Nephron progenitor cell (in vitro differentiated cells): ENCODE data around the gene DPP10.

ENCODE experiments used
- DNase-seq: peaks from one replicate; pipeline ENCODE4 v3.0.0; 2021
- H3K27ac Mint-ChIP-seq: 2 replicates; pipeline ENCODE4 v1.8.0; 2021; ENCODE audit warnings: mild to moderate bottlenecking, moderate library complexity, mixed read lengths
- H3K27me3 Mint-ChIP-seq: 2 replicates; pipeline ENCODE4 v1.8.0; 2021; ENCODE audit warnings: mild to moderate bottlenecking, low read depth, mixed read lengths; ENCODE audit not compliant: poor library complexity
- H3K36me3 Mint-ChIP-seq: 2 replicates; pipeline ENCODE4 v1.8.0; 2021; ENCODE audit warnings: low read depth, mixed read lengths
- H3K4me1 Mint-ChIP-seq: 2 replicates; pipeline ENCODE4 v1.8.0; 2021; ENCODE audit warnings: mixed read lengths
- H3K4me3 Mint-ChIP-seq: 2 replicates; pipeline ENCODE4 v1.8.0; 2021; ENCODE audit warnings: mild to moderate bottlenecking, moderate library complexity, mixed read lengths
- H3K9me3 Mint-ChIP-seq: 2 replicates; pipeline ENCODE4 v1.8.0; 2021; ENCODE audit warnings: mild to moderate bottlenecking, moderate library complexity, mixed read lengths
- CTCF ChIP-seq: fragments of 200-600 bp; sonication (generic); IDR thresholded peaks from 2 replicates; pipeline ENCODE4 v1.5.0; 2021; ENCODE audit warnings: antibody characterized with exemption

Gene DPP10

GRCh38 chr2:115771516-115771915, 1329.1 kb downstream of the DPP10 start:
- no peaks in the 10 kb centered on the region for H3K4me1 Mint-ChIP-seq
- no peak overlapping the region for H3K27ac Mint-ChIP-seq
- no peaks in the 10 kb centered on the region for H3K36me3 Mint-ChIP-seq
- H3K4me3 Mint-ChIP-seq, result no peak overlapping the region
- no peak for TF ChIP-seq CTCF
- no peak for DNase-seq
- no peaks in the 10 kb centered on the region for H3K27me3 Mint-ChIP-seq
- no peaks in the 10 kb centered on the region for H3K9me3 Mint-ChIP-seq

GRCh38 chr2:115774361-115774760, 1331.9 kb downstream of the DPP10 start:
- no peaks in the 10 kb centered on the region for H3K27me3 Mint-ChIP-seq
- no peaks in the 10 kb centered on the region for H3K4me1 Mint-ChIP-seq
- DNase-seq, result no peak
- no peak for TF ChIP-seq CTCF
- no peak overlapping the region for H3K27ac Mint-ChIP-seq
- no peak overlapping the region for H3K4me3 Mint-ChIP-seq
- H3K36me3 Mint-ChIP-seq, result no peaks in the 10 kb centered on the region
- no peaks in the 10 kb centered on the region for H3K9me3 Mint-ChIP-seq

- no peak for TF ChIP-seq CTCF
- no peaks in the 10 kb centered on the region for H3K4me1 Mint-ChIP-seq
- no peak overlapping the region for H3K4me3 Mint-ChIP-seq
- no peaks in the 10 kb centered on the region for H3K9me3 Mint-ChIP-seq
- no peaks in the 10 kb centered on the region for H3K36me3 Mint-ChIP-seq
- no peak overlapping the region for H3K27ac Mint-ChIP-seq
- no peak for DNase-seq
- no peaks in the 10 kb centered on the region for H3K27me3 Mint-ChIP-seq
These were observed 1336.7 kb downstream of the DPP10 start for GRCh38 chr2:115779085-115779632.

GRCh38 chr2:115782286-115782685, 1339.8 kb downstream of the DPP10 start:
- no peak for TF ChIP-seq CTCF
- Mint-ChIP-seq H3K9me3 (peaks cover 9% of the 10 kb centered on the region), H3K27ac (no peak overlapping the region), H3K27me3 (no peaks in the 10 kb centered on the region), H3K4me3 (no peak overlapping the region), H3K4me1 (no peaks in the 10 kb centered on the region), H3K36me3 (peaks cover 12% of the 10 kb centered on the region)
- DNase-seq, result no peak

- Mint-ChIP-seq H3K27ac (no peak overlapping the region), H3K4me1 (no peaks in the 10 kb centered on the region)
- no peak for TF ChIP-seq CTCF
These were observed 1353.6 kb downstream of the DPP10 start for GRCh38 chr2:115796078-115796477.

GRCh38 chr2:115807276-115807675, 1364.8 kb downstream of the DPP10 start:
- TF ChIP-seq CTCF, result no peak
- Mint-ChIP-seq H3K9me3 (peaks cover 32% of the 10 kb centered on the region), H3K4me1 (no peaks in the 10 kb centered on the region), H3K27ac (no peak overlapping the region), H3K4me3 (no peak overlapping the region), H3K36me3 (peaks cover 11% of the 10 kb centered on the region), H3K27me3 (no peaks in the 10 kb centered on the region)
- no peak for DNase-seq

More at GRCh38 chr2:115796078-115796477, 1353.6 kb downstream of the DPP10 start:
- Mint-ChIP-seq H3K4me3 (no peak overlapping the region), H3K36me3 (no peaks in the 10 kb centered on the region), H3K9me3 (peaks cover 1% of the 10 kb centered on the region), H3K27me3 (no peaks in the 10 kb centered on the region)
- DNase-seq, result no peak
